ENCODE results near the gene PLXDC2.

Gene PLXDC2

DNA sequence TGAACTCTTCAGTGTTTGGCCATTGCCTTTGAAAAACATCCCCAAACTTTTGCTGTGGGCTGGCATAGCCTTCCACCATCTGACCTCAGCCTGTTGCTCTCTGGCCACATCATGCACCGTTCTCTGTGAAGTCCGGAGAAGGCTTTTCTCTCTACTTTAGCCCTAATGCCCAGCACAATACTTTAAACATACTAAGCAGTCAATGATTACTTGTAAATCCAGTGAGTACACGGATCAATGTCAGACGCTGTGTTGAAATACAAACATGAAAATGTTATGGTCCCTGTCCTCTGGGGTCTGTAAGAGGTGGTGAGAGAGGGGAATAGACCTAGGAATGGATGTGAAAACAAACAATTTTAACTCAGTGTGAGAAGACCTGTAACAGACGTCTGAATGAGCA is 297.9 kb downstream of the PLXDC2 start:
- DNase-seq (ENCODE audit: low spot score): no peak

DNA sequence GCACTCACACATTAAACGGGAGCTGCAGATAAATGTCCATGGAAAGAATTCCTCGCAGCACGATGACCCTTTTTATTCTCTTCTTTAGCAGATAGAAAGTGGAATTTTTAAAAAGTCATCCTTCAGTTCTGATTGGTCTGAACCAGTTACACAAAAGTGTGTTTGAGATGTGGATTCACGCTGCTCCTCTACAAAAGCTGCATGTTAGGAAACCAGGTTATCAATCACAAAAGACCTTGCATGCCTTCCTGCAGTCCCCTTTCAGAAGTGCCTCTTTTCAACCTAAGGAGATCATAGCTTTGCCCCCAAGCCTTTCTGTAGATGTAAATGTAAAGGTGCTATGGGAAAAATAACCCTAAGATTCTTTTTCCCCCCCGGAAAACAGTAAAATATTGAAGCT is 299.7 kb downstream of the PLXDC2 start:
- peak; percentile 29 for DNase-seq (ENCODE audit: low spot score)

DNA sequence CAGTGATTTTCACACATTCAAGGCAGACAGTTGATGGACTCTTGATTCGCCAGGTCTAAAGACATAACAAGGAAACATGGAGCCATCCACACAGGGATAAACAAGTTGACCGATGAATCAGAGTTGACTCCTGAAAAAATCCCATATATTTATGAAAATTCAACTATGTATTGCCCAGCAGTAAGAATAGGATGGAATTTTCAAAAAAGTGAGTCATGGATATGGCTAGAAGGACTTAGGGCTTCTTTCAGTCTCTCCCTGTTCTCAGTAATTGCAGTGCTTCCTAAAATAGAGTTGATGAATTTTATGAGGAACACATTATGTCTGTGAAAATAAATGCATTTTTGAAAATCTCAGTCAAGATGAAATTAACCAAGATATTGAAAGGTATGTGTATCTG is 301.2 kb downstream of the PLXDC2 start:
- DNase-seq (ENCODE audit: low spot score): no peak

DNA sequence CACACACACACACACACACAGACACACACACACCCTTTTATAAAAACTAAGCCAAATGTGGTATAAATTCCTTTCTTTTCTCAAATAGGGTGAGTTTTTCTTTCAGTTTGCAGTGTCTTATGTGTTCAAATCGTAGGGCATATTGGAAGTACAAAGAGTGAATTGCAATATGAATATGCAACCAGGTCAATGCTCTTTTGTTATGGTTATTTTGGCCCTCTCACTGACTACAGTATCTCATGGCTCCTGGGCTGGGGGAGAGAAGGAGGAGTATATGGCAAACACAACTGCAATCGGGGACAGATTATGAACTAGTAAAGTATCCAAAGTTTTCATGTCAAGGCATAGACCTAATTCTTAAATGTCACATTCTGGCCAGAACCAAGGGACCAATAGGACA is 301.9 kb downstream of the PLXDC2 start:
- DNase-seq (ENCODE audit: low spot score): no peak

DNA sequence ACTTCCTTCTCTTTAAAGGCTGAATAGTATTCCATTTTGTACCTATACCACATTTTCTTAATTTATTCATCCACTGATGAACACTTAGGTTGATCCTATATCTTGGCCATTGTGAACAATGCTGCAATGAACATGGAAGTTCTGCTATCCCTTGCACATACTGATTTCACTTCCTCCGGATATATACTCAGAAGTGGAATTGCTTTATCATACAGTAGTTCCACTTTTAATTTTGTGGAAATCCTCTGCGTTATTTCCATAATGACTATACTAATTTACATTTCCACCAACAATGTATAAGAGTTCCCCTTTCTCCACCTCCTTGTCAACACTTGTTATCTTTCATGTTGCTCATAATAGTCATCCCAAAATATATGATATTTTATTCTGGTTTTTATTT is 312.6 kb downstream of the PLXDC2 start:
- no peak for DNase-seq (ENCODE audit: low spot score)

DNA sequence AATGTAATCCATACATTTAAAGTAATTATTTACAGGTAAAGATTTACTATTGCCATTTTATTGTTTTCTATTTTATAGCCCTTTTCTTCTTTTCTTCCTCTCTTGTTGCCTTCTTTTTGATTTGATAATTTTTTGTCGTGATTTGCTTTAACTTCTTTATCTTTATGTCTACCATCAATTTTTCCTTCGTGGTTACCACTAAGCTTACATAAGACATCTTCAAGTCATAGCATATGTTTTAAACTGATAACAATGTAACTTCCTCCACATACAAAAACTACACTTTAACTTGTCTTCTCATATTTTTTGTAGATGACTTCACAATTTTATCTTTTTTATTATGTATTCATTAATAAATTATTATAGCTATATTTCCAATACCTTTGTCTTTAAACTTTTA is 316.6 kb downstream of the PLXDC2 start:
- DNase-seq (ENCODE audit: low spot score): no peak

DNA sequence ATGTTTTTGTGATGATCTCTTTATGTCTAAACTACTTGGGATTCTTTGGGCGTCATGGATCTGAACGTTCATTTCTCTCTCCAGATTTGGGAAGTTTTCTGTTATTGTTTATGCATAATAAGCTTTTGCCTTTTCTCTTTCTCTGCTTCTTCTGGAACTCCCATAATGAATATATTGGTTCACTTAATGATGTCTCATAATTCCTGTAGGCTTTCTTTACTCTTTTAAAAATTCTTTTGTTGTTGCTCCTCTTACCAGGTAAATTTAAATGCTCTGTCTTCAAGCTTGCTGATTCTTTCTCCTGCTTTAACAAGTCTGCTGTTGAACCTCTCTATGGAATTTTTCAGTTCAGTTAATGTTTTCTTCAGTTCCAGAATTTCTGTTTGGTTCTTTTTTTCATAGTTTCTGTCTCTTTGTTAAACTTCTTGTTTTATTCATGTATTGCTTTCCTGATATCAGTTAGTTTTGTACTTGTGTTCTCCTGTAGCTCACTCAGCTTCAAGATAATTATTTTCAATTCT is 317.5 kb downstream of the PLXDC2 start:
- DNase-seq (ENCODE audit: low spot score): no peak

DNA sequence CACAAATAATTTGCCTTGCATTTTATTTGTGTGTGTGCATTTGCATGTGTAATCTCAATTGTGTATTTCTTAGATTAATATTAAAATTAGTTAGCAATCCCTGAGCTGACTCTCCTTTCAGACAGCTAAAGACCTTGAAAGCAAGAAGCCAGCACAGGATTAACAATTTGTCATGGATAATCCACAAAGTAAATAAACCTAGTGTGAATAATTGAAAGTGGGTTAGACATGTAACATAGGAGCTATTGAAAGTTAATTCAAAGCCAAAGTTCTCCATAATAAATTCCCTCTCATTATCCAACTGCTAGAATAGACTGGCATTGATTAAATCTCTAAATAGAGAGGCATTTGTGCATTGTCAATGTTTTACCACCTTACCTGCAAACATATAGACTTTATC is 326.1 kb downstream of the PLXDC2 start:
- no peak for DNase-seq (ENCODE audit: low spot score)

DNA sequence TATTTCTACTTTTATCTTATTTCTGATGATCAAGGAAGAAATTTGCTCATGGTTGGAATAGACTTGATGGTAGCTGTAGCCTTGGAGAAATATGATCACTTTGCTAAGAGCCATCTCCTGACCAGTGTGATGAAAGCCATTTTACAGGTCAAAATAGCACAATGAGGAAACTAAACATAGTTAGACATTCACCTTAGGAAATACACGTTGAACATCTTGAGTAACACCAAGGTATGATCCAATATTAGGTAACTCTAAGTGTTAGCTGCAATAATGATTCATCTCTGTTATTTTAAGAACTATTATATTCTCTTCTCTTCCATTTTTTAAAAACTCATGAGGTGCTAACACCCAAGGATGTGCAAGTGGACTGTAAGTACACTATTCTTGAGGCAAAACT is 328.0 kb downstream of the PLXDC2 start:
- DNase-seq (ENCODE audit: low spot score): no peak

DNA sequence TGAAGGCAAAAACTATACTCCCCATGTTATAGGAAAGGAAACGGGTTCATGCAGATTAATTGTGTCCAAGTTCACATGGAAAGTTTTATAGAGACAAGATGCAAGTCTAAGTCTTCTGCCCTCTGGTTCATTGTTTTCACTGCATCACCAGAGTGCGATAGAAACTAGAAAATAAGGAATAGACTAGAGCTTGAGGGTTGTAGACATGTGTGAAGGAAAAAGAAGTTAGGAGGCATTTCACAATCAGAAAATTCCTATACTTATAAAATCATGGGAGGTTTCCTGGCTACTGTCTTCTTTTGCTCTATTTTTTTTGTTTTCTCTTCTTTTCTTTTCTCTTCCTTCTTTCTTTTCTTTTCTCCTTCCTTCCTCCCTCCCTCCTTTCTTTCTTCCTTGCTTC is 329.8 kb downstream of the PLXDC2 start:
- DNase-seq (ENCODE audit: low spot score): no peak

DNA sequence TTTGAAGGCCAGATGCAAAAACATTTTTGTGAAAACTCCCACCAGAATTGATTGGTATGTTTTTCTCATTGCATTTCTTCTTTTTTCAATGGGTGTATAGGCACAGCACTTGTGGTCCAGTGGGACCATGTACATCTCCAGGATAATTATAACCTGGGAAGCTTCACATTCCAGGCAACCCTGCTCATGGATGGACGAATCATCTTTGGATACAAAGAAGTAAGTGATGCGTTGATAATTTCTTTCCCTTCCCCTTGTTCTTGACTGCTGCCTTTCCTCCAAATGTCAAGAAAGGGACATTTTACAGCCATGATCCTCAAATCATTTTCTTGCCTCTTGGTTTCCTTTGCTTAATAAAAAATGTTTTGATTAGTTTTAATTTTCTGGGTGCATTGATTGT is 331.5 kb downstream of the PLXDC2 start:
- DNase-seq (ENCODE audit: low spot score): no peak

DNA sequence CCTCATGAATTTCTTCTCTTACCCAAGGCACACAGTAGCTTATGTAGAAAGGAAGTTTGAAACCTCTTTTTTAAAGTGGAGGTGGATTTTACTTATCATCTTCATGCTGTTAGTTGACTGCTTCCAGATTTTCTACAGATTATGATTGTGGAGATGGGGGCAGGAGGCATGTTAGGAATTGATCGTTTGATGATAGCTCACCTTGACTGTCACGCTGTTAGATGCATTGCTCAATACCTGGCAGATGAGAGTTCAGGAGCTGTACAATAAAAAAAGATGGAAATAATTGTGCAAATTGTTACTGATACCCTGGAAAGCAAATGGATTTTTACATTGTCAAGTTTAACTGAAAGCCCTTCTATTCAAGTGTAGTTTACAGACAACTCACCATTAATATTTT is 340.3 kb downstream of the PLXDC2 start:
- no peak for DNase-seq (ENCODE audit: low spot score)

DNA sequence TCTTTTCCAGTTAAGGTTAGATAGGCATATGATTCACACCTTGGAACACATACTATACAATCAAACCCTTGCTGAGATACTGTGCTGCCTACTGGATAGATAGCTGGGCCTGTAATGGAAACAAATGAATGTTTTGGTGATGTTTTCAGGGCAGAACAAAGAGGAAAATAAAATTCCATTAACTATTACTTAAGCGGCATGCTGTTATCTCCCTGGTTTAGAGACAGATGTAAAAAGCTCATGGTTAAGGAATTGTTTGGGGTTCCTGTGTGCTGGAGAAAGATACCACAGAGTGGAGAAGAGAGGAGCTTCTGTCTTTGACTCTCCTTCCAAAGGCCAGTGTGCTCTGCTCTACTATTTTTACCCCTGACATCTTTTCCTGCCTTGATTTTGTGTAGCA is 341.1 kb downstream of the PLXDC2 start:
- no peak for DNase-seq (ENCODE audit: low spot score)

DNA sequence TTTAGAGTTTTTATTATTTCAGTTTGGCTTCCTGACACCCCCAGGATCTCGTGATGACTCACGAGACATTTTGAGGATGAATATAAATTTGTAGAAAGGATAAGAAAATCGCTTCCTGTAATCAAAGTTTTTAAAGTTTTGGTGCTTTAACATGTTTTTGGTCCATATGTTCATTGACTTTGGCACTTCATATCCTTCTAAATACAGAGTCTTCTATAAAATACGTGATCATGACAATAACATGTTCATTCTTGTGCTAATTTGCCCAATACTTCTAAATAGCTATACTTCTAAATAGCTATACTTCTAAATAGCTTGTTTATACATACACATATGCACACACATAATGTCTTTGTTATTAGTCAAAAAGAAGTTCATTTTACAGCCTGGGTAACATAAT is 341.9 kb downstream of the PLXDC2 start:
- DNase-seq (ENCODE audit: low spot score): no peak

DNA sequence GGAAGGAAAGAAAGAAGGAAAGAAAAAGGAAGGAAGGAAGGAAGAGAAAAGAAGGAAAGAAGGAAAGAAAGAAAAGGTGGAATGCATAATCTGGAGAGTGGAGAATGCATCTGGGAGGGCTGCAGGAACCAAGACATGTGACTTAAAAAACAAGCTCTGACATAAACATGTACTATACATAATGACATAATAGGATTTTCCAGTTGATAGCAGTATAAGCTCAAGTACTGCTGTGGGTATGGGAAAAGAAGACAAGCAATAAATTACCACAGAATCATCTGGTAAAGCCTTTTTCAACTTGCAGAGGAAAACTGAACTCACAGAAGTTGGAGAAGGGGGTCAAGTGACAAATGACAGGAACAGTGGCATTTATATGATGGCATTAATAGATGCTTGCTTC is 345.9 kb downstream of the PLXDC2 start:
- DNase-seq (ENCODE audit: low spot score): no peak

DNA sequence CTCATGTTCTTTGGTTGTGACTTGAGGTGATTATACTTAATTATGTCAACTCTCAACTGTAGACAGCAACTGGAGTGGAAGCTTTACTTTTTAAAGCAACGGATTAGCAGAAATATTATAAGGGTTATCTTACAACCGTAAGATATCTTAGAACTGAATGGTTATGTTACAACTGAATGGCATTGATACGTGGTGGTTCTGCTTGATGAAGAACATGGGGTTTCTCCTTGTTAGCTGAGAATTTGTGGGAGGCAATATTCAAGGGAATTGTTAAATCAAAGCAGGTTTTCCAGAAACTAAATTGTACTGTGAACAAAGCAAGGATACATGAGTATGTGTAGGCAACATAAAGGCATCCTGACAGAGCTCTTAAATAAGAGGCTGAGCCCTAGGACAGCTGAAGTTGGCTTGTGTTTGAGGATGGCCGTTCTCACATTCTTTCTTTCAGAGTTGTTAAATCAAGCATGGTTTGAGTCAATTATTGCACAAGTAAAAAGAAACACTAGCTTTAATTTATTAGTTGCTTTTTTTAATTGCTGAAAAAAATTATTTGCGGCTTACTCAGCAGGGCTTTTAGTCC is 350.0 kb downstream of the PLXDC2 start:
- no peak for DNase-seq (ENCODE audit: low spot score)

DNA sequence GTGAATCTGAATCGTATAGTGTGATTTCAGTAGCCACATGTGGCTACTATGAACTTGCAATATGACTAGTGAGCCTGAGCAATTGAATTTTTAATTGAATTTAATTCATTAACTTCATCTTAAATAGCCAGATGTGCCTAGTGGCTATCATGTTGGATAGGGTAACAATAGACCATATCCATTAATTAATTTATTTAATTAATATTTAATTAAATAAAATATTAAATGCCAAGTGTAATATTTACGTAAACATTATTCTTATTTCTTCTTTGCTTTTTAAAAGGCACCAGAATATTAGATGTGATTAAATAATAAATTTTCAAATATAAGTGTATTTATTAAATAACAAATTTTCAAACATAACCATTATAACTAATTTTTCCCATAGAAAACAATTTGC is 354.4 kb downstream of the PLXDC2 start:
- DNase-seq (ENCODE audit: low spot score): no peak

DNA sequence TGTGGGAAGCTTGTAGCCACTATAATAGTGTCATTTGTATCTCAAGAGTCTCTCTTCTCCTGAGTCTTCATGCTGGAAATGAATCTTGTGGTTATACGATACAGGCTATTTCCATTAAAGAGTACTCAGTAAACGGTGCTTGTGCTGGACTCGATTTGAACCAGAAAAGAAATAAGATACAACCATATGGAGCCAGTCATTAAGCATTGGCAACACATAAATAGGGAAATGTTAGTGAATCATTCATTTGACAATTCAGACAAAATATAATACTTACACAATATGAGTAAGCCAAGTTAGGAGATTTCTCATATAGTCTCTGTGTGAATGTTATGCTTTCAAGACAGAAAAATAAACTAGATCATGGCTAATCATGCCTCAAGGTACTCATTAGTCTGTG is 356.8 kb downstream of the PLXDC2 start:
- no peak for DNase-seq (ENCODE audit: low spot score)

DNA sequence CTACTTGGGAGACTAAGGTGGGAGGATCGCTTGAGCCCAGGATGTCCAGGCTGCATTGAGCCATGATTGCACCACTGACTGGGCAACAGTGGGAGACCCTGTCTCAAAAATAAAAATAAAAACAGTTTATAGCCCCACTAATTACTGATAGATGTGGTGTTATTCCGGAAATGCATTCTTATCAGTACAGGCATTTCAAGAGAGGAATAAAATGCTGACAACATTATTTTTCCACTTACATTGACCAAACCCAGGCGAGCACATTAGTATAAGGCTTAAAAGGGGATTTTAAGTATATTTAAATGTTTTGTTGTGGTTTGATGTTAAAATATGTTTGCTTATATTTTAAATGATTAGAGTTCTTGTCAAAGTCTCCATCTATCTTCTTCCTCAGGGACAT is 359.5 kb downstream of the PLXDC2 start:
- DNase-seq (ENCODE audit: low spot score): no peak

DNA sequence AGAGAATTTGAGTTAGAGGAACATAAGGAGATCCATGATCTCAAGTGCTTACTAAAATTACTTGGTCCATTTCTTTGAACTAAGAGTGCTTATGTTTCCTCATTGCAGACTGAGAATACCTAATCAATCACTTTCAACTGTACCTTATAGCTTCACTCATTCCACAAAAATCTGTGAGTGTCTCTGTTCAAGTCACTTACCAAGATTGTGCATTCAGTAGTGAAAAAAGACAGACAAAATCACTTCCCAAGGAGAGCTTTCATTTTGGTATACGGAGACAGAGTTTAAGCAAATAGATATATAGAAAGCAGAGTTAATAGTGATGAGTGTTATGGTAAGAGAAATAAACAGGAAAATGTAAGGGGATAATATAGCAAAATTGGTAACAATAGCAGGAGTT is 364.5 kb downstream of the PLXDC2 start:
- no peak for DNase-seq (ENCODE audit: low spot score)

DNA sequence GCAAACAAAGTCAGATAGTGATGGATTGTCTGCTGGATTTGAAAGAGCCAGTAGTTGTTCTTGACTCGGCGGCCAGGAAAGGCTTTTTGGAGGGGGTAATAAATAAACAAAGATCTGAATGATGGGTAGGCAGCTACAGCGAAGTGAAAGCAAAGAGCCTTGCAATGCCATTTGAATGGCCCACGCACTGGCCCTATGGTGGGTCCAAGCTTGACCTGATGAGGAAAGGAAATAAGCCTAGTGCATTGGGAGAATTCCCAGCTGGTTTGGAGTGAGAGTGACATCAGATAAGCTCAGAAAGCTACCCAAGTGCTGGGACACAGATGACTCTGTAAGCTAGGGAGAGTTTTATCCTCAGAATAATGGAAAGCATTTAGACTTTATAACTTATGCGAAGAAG is 365.2 kb downstream of the PLXDC2 start:
- DNase-seq (ENCODE audit: low spot score): no peak

DNA sequence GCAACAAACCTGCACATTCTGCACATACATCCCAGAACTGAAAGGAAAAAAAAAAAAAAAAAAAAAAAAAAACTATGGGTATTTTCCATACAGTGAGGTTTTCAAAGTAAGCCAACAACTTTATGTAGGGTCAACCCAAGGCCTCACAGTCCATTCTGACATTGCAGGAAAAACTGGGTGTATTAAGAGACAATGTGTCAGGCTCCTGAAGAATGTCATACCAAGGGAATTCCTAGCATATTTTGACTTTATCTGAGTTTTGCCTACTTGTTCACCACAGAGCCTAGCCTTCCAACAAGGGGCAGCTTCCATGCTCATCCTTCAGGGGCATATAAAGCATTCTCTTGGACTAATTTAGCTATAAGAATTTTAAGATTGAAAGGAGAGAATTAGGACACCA is 368.9 kb downstream of the PLXDC2 start:
- no peak for DNase-seq (ENCODE audit: low spot score)

DNA sequence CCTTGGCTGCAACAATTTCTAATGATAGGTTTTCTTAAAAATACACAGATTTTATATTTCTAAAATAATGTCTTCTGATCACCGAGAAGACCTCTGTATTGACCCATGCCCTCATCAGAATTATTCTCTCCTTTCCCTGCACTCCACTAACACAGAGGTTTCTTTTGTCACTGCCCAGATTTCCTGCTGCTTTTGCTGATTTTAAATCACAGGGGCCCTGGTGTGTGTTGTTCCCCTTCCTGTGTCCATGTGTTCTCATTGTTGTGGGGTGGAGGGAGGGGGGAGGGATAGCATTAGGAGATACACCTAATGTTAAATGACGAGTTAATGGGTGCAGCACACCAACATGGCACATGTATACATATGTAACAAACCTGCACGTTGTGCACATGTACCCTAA is 375.2 kb downstream of the PLXDC2 start:
- DNase-seq (ENCODE audit: low spot score): peak; percentile 12

DNA sequence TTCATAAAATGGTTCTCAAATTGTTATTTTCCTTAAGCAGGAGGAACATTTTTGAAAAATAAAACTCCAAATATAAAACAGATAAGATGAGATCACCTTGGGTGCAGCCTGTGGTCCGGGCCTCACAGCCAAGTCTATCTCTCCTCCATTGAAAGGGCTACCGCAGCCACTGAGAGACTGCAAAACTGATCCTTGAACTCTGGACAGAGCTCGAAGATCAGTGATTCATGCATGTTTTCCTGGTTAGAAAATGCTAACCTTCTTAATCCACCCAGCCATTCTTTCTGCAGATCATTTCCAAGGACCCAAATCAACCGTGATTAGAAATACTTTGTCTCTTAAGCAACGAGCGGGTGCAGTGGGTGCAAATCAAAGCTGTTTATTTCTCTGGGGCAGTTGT is 378.8 kb downstream of the PLXDC2 start:
- no peak for DNase-seq (ENCODE audit: low spot score)

DNA sequence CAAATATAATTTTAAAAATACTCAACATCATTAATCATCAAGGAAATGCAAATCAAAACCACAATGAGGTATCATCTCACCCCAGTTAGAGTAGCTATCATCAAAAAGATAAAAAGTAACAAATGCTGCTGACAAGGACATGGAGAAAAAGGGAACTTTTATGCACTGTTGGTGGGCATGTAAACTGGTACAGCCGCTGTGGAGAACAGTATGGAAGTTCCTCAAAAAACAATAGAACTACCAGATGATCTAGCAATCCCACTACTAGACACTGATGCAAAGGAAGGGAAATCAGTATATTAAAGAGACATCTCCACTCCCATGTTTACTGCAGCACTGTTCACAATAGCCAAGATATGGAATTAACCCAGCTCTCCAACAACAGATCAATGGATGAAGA is 384.5 kb downstream of the PLXDC2 start:
- no peak for DNase-seq (ENCODE audit: low spot score)

All from iPS-NIHi11 (cell line).